ENCODE results near the gene LDAF1.

DNA sequence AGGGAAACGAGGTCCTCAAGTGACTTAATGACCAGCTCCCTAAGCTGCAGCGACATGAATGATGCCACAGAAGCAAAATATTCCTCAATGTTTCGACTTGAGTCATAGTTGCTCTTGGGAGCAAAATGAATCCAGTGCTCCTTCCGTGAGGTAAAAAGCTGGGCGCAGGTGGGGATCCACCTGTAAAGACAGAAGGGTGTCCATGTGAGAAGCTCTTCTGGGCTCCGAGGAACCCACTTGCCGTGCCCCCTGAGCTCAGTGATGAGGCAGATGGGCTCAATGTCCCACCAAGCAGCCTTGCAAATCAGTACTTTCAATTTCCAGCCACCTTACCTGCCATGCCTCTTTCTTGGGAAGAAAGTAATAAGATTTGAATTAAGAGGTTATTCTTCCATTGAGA, 33.3 kb upstream of the LDAF1 start:
- TF ChIP-seq, protein P1, sequence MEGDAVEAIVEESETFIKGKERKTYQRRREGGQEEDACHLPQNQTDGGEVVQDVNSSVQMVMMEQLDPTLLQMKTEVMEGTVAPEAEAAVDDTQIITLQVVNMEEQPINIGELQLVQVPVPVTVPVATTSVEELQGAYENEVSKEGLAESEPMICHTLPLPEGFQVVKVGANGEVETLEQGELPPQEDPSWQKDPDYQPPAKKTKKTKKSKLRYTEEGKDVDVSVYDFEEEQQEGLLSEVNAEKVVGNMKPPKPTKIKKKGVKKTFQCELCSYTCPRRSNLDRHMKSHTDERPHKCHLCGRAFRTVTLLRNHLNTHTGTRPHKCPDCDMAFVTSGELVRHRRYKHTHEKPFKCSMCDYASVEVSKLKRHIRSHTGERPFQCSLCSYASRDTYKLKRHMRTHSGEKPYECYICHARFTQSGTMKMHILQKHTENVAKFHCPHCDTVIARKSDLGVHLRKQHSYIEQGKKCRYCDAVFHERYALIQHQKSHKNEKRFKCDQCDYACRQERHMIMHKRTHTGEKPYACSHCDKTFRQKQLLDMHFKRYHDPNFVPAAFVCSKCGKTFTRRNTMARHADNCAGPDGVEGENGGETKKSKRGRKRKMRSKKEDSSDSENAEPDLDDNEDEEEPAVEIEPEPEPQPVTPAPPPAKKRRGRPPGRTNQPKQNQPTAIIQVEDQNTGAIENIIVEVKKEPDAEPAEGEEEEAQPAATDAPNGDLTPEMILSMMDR (IDR thresholded peaks at IDR 0.05): no peak
- no peak for TF ChIP-seq POLR2A (IDR thresholded peaks at IDR 0.05)
